Muscle layer of colon (tissue), 2 donors: Measurements from ENCODE around the gene SLC6A7.
"Not testable (repeated sequence)": the region's sequence is repeated elsewhere in the genome, so short reads cannot be mapped to it uniquely, and the experiment has no call there.

Experiments used
- H3K27ac ChIP-seq: one replicate; pipeline ENCODE4 v1.7.0; 2013; ENCODE audit warnings: low read depth, mild to moderate bottlenecking, low read length, moderate library complexity
- H3K27me3 ChIP-seq, 2 donors: one replicate each; pipeline ENCODE4 v1.7.0; 2013; ENCODE audit warnings: low read length in 2 of 2, mild to moderate bottlenecking in 2 of 2; ENCODE audit not compliant: insufficient read depth in 2 of 2, control insufficient read depth in 1 of 2
- H3K36me3 ChIP-seq: one replicate; pipeline ENCODE4 v1.7.0; 2013; ENCODE audit warnings: mild to moderate bottlenecking, low read length; ENCODE audit not compliant: insufficient read depth
- H3K4me1 ChIP-seq: one replicate; pipeline ENCODE4 v1.7.0; 2013; ENCODE audit warnings: mild to moderate bottlenecking, low read length; ENCODE audit not compliant: insufficient read depth
- H3K4me3 ChIP-seq, 2 donors: one replicate each; pipeline ENCODE4 v1.7.0; 2013; ENCODE audit warnings: low read length in 2 of 2, low read depth in 1 of 2, mild to moderate bottlenecking in 1 of 2, moderate library complexity in 1 of 2
- H3K9ac ChIP-seq: one replicate; pipeline ENCODE4 v1.7.0; 2013; ENCODE audit warnings: low read length
- H3K9me3 ChIP-seq: one replicate; pipeline ENCODE4 v1.7.0; 2013; ENCODE audit warnings: mild to moderate bottlenecking, low read length
- donor health status: abdominal sarcoma.
- donor health status: Adenocarcinoma of cecum.

The SLC6A7 gene

DNA sequence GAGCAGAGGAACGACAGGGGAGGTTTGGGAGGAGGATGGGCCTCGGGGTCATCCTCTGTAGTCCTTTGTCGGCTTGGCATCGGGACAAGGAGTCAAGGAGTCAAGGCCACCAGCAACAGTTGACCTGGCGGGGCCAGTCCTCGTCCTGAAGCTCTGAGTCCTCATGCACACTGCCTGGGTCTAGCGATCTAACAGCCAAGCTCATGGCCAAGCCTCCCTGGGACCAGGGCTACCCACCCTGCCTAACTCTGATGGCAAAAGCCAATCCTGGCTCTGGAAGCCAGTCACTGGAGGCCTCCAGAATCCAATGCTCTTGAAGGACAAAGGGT is 49.9 kb downstream of the SLC6A7 start:
- no peaks in the 10 kb centered on the region for H3K9me3 ChIP-seq
- no peak overlapping the region for H3K27ac ChIP-seq

DNA sequence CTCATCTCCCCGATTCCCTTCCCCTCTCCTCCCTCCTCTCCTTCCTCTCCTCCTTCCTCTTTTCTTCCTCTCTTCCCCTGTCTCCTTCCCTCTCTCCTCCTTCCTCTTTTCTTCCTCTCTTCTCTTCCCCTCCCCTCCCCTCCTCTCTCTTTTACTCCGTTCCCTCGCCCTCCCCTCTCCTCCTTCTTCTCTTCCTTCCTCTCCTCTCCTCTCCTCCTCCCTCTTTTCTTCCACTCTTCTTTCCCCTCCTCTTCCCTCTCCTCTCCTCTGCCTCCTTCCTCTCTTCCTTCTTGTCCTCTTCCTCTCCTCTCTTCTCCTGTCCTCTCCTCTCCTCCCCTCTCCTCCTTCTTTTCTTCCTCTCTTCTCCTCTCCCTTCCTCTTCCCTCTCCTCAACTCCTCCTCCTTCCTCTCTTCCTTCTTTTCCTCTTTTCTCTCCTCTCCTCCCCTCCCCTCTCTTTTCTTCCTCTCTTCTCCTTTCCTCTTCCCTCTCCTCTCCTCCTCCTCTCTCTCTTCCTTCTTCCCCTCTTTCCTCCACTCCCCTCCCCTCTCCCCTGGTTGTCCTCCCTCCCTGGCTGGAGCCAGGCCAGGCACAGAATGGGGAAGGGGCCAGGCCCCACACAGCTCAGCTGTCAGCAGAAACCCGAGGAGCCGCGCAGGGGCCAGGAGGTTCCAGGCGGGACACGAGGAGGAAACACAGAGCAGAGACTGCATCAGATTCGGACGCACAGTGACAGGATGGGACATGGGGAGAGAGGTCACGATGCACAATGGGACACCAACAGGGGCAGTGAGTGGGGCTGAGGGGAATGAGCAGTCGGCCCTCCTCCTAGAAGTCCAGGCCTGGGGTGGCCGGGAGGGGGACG is 51.7 kb downstream of the SLC6A7 start:
- H3K4me3 ChIP-seq: no peak overlapping the region
- H3K27me3 ChIP-seq: no peaks in the 10 kb centered on the region
- H3K4me1 ChIP-seq: peaks cover 21% of the 10 kb centered on the region
- H3K9me3 ChIP-seq: no peaks in the 10 kb centered on the region
- no peak overlapping the region for H3K9ac ChIP-seq
- no peaks in the 10 kb centered on the region for H3K36me3 ChIP-seq
- H3K27ac ChIP-seq: no peak overlapping the region

More for the DNA sequence above, 49.9 kb downstream of the SLC6A7 start:
- Histone ChIP-seq H3K4me3 (no peak overlapping the region), H3K4me1 (peaks cover 8% of the 10 kb centered on the region), H3K36me3 (no peaks in the 10 kb centered on the region), H3K9ac (no peak overlapping the region), H3K27me3 (no peaks in the 10 kb centered on the region)

DNA sequence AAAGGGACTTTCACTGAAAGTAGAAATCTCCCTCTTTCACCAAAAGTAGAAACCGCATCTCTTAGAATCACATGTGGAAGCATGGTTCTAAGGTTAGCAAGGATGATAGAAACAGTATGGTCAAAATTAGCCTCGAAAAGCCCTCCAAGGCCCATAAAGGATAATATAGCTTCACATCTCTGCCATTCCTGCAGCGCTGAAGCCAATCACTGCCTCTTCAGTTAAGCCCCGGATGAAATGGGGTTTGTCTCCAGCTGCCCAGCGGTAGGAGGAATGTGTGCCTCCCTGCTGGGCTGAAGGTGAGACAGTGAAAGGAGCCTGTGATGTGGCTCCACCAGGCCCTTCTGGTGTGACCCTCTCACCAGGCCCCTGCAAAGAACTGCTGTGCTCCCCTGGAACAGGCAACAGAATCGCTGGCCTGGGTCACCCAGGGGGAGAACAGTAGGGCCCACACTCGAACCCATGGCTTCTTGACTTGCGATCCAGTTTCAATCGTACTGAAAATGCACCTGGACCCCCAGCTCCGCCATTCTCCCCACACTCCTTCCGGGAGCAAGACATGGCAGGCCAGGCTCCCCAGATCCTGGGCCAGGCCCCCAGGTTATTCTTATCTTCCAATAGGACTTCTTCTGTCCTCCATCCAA is 52.5 kb downstream of the SLC6A7 start:
- Histone ChIP-seq H3K4me1 (peaks cover 21% of the 10 kb centered on the region), H3K4me3 (no peak overlapping the region), H3K36me3 (no peaks in the 10 kb centered on the region), H3K27ac (no peak overlapping the region), H3K9me3 (no peaks in the 10 kb centered on the region), H3K27me3 (no peaks in the 10 kb centered on the region), H3K9ac (no peak overlapping the region)

DNA sequence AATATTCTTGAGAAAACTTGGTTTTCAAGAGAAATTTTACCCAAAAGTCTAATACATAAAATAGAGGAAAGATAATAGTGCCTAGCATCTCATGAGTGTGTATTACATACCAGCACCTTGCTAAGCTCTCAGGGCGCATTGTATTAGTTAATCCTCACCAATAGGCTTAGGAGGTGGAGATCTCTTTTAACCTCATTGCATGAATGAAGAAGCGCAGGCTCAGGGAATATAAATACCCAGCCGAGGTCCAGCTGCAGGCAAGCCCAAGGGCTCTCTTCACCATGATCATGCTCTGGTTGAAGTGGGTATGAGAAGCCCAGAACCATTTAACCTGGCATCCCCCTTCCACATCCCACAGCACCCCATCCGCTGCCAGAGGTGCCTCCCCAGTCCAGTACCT is 53.7 kb downstream of the SLC6A7 start:
- H3K9ac ChIP-seq: no peak overlapping the region
- peaks cover 21% of the 10 kb centered on the region for H3K4me1 ChIP-seq
- H3K27ac ChIP-seq: no peak overlapping the region
- no peaks in the 10 kb centered on the region for H3K9me3 ChIP-seq
- H3K4me3 ChIP-seq: no peak overlapping the region
- no peaks in the 10 kb centered on the region for H3K36me3 ChIP-seq
- no peaks in the 10 kb centered on the region for H3K27me3 ChIP-seq

DNA sequence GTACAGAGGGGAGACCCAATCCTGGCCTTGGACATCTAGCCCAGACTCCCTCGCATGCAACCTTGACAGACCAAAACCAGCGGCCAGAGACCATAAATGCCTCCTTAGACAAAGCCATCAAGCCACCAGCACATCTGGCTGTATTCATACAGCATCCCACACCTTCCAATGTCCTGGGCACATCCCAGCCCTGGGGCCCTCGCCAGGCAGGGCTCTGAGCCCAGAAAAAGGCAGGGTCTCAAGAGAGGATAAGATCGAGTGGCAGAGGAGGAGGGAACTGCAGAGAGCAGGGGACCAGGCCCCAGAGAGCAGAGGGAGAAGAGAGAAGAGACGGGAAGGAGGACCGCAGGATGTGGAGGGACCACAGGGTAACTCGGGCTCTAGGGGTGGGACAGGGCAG is 54.3 kb downstream of the SLC6A7 start:
- Histone ChIP-seq H3K9ac (no peak overlapping the region), H3K27me3 (no peaks in the 10 kb centered on the region), H3K4me3 (no peak overlapping the region), H3K36me3 (no peaks in the 10 kb centered on the region), H3K27ac (no peak overlapping the region), H3K9me3 (no peaks in the 10 kb centered on the region), H3K4me1 (peaks cover 21% of the 10 kb centered on the region)

DNA sequence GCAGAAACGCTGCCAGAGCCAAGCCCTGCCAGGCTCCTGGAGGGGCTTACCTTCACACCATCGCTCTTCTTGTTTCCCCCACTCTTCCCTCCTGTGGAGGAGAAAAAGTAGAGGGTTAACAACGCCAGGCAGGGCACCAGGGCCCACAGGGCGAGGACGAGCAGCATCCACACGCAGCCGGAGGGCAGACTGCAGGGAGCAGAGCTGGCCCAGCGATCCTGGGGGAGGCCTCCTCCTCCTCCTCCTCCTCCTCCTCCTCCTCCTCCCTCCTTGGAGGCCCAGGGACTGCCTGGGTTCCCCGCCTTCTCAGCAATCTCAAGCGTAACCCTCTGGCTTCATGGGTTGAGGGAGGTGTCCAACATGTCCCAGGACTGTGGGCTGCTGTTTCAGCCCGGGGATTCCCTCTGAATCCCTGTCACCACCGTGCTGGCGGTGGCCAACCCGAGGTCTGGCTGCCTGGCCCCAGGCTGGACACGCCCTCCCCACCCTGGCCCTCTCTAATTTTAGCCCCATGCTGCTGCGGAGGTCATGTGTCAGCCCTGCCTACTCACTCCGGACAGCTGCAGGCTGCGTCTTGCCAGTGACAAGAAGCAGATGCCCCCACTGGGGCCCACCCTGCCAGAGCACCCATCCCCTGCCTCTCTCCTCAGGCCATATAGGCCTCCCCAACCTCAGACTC is 55.4 kb downstream of the SLC6A7 start:
- Histone ChIP-seq H3K27ac (no peak overlapping the region), H3K9ac (no peak overlapping the region), H3K4me3 (peak overlapping the region in 1 of 2 donors; percentile 18), H3K4me1 (peaks cover 21% of the 10 kb centered on the region), H3K9me3 (no peaks in the 10 kb centered on the region), H3K36me3 (no peaks in the 10 kb centered on the region), H3K27me3 (no peaks in the 10 kb centered on the region)

DNA sequence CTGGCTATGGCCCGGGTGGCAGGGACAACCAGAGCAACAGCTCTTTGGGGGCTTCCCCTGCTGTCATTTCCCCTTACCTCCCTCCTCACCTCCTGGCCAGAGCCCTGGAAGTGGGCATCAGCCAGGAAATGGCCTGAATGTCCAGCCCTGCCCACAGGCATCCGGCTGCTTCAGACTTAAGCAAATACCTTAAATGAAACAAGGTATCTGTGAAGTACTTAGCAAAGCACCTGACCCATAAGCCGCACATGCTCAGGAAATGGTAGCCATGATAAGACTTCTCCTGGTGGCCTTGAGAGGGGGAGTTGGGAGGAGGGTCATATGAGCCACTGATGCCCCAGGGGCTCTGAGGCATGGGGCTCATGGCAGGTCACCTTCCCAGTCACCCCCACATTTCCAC is 55.9 kb downstream of the SLC6A7 start:
- no peak overlapping the region for H3K9ac ChIP-seq
- peak overlapping the region in 1 of 2 donors; percentile 18 for H3K4me3 ChIP-seq
- peaks cover 21% of the 10 kb centered on the region for H3K4me1 ChIP-seq
- no peaks in the 10 kb centered on the region for H3K9me3 ChIP-seq
- H3K27me3 ChIP-seq: no peaks in the 10 kb centered on the region
- no peak overlapping the region for H3K27ac ChIP-seq
- no peaks in the 10 kb centered on the region for H3K36me3 ChIP-seq

DNA sequence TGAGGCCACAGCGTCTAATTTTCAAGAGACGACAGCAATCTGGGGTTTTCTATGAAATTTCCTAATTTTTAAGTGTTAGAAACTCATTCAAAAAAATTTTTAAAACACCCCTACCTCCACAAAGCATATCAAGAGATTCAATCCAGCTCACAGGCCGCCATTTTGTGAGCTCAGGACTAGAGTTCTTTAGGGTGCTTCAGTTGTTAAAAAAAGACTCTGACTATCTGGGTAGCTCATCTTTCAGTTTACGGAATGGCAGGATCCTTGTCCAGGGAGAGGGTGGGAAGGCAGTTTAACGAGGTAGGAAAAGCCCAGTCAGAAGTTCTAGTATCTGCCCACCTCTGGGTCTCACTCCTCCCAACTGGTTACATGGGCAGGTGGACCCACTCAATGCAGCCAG is 56.6 kb downstream of the SLC6A7 start:
- Histone ChIP-seq H3K4me1 (peaks cover 21% of the 10 kb centered on the region), H3K27ac (no peak overlapping the region)

DNA sequence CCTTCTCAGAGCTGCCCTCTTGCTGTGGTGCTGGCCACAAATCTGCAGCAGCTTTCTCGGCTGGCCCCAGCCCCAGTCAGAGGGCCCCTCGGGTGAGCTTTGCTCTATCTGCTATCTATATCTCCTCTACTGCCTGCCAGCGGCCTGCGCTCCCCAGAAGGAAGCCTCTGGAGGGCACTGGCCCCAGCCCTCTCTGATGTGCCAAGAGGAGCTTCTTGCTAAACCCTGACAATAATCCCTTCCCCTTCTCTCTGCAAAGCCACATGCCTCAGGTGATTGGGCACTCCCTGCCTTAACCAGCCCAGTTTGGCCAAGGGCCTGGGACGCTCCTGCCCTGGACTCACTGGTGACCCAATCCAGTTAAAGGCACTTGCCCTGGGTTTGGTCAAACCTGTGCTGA is 57.0 kb downstream of the SLC6A7 start:
- no peaks in the 10 kb centered on the region for H3K27me3 ChIP-seq
- no peaks in the 10 kb centered on the region for H3K36me3 ChIP-seq
- no peak overlapping the region for H3K9ac ChIP-seq
- H3K4me1 ChIP-seq: peaks cover 21% of the 10 kb centered on the region
- no peaks in the 10 kb centered on the region for H3K9me3 ChIP-seq
- H3K27ac ChIP-seq: no peak overlapping the region
- no peak overlapping the region for H3K4me3 ChIP-seq

More for the DNA sequence above, 56.6 kb downstream of the SLC6A7 start:
- Histone ChIP-seq H3K9me3 (no peaks in the 10 kb centered on the region), H3K9ac (no peak overlapping the region), H3K36me3 (no peaks in the 10 kb centered on the region), H3K4me3 (no peak overlapping the region), H3K27me3 (no peaks in the 10 kb centered on the region)

DNA sequence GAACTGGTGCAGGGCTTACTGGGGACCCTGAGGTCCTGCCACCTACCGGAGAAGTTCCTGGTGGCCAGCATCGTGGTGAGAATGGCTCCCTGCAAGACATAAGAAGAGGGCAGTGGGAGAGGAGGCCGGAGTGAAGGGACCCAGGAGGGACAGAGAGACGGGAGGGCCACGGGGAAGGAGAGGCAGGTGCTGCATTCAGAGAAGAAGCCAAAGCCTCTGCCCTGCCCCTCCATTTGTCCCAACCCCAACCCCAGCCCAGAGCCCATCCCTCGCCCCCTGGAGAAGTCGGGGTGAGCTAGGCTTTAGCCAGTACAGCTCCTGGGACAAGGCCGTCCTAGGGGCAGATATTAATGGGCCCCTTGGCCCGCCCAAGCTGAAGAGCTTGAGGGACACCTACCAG is 57.9 kb downstream of the SLC6A7 start:
- H3K27ac ChIP-seq: no peak overlapping the region
- H3K9me3 ChIP-seq: no peaks in the 10 kb centered on the region
- no peak overlapping the region for H3K9ac ChIP-seq
- H3K4me3 ChIP-seq: no peak overlapping the region
- no peaks in the 10 kb centered on the region for H3K27me3 ChIP-seq
- peaks cover 21% of the 10 kb centered on the region for H3K4me1 ChIP-seq
- no peaks in the 10 kb centered on the region for H3K36me3 ChIP-seq

DNA sequence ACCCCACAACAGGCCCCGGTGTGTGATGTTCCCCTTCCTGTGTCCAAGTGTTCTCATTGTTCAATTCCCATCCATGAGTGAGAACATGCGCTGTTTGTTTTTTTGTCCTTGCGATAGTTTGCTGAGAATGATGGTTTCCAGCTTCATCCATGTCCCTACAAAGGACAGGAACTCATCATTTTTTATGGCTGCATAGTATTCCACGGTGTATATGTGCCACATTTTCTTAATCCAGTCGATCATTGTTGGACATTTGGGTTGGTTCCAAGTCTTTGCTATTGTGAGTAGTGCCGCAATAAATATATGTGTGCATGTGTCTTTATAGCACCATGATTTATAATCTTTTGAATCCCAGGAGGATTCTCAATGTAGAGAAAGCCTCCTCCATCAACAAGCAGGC is 58.6 kb downstream of the SLC6A7 start:
- not testable (repeated sequence) for H3K27ac ChIP-seq, H3K4me3 ChIP-seq, H3K36me3 ChIP-seq, H3K9me3 ChIP-seq, H3K27me3 ChIP-seq, H3K9ac ChIP-seq
- H3K4me1 ChIP-seq: peaks cover 21% of the 10 kb centered on the region
